Uterus (tissue), 4 donors: ENCODE results near the gene KRTAP13-3. TPM values are rescaled to one million over a fixed set of nuclear protein-coding genes. Genes with fewer than 3 reads are reported as not detected.

Experiments
- DNase-seq, 2 donors: peaks; one replicate each; pipeline ENCODE4 v3.0.0-alpha.2; 2019 to 2020
- H3K27ac ChIP-seq, 2 donors: fragments of 200-600 bp; sonication (generic); 1 replicate in 1 of 2; 2 replicates in 1 of 2; pipeline ENCODE4 v1.5.1; 2016 to 2018
- H3K27me3 ChIP-seq, 2 donors: fragments of 200-600 bp; sonication (generic); one replicate each; pipeline ENCODE4 v1.5.1; 2018 to 2019; ENCODE audit warnings: control low read depth in 1 of 2
- H3K36me3 ChIP-seq, 2 donors: fragments of 200-600 bp; sonication (generic); one replicate each; pipeline ENCODE4 v1.5.1; 2019; ENCODE audit warnings: control low read depth in 1 of 2
- H3K4me1 ChIP-seq, 2 donors: fragments of 200-600 bp; sonication (generic); one replicate each; pipeline ENCODE4 v1.5.1; 2018 to 2019; ENCODE audit warnings: control low read depth in 1 of 2
- H3K4me3 ChIP-seq, 2 donors: fragments of 200-600 bp; sonication (generic); 1 replicate in 1 of 2; 2 replicates in 1 of 2; pipeline ENCODE4 v1.5.1; 2018 to 2019; ENCODE audit warnings: mild to moderate bottlenecking in 1 of 2
- H3K9me3 ChIP-seq, 2 donors: fragments of 200-600 bp; sonication (generic); one replicate each; pipeline ENCODE4 v1.5.1; 2019; ENCODE audit warnings: control low read depth in 1 of 2
- POLR2A ChIP-seq, 2 donors: fragments of 450-650 bp; IDR thresholded peaks; one replicate each; pipeline ENCODE4 v1.6.1; 2016; ENCODE audit warnings: antibody characterized with exemption in 2 of 2, mild to moderate bottlenecking in 1 of 2, moderate library complexity in 1 of 2
- intact Hi-C: fragments of 100-400 bp; cut with DNase I; formaldehyde crosslinking; loops from one replicate; pipeline ENCODE4 v1.15.1; 2023; ENCODE audit warnings: low total_unique reads
- total RNA-seq, 4 donors: library from RNA; depleted of rRNA in 3 of 4; stranded (reverse); fragments of >200 nt in 3 of 4; gene quantifications; one replicate each; pipeline versions ENCODE4 v1.1.0 to v1.2.4, GENCODE V29; 2014 to 2023
- TF ChIP-seq, protein P1 (sequence below), 4 experiments: fragments of 200-600 bp in 2 of 4; fragments of 450-650 bp in 2 of 4; sonication (generic) in 2 of 4; IDR thresholded peaks; one replicate each; pipeline ENCODE4 v1.5.1; 2016 to 2019; ENCODE audit warnings: antibody characterized with exemption in 4 of 4, mild to moderate bottlenecking in 2 of 4, moderate library complexity in 1 of 4
- donor health status: DM: yes; HTN: yes; CAD: no.

KRTAP13-3 gene, protein sequence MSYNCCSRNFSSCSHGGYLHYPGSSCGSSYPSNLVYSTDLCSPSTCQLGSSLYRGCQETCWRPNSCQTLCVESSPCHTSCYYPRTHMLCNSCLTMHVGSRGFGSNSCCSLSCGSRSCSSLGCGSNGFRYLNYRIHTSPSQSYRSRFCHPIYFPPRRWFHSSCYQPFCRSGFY
- not detected for total RNA-seq

DNA sequence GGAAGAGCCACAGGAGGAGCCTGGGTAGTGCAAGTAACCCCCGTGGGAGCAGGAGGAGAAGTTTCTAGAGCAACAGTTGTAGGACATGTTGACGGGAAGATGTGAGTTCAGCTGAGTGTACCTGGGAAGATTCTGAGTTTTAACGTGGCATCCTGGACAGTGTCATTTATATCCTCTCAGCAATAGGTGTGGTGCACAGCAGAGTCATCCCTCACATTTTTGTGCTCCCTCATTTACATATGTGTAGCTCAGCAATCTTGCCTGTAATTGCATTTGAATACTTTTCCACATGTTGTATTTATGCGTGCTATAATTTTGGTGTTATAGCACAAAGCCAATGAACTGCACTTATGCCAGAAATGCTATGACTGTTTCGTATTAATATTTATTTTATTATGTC is at the start of gene KRTAP13-3:
TSS of gene KRTAP13-3 (minus strand) at position 101 of the 400 bp plus-strand sequence. CDS start at position 87, 14 bp downstream.
- Histone ChIP-seq H3K27me3 (no peaks in the 10 kb centered on the region), H3K27ac (no peak within 1 kb of the TSS), H3K4me1 (no peaks in the 10 kb centered on the region), H3K4me3 (no peak within 1 kb of the TSS), H3K9me3 (no peaks in the 10 kb centered on the region), H3K36me3 (no peaks in the 10 kb centered on the region)
- no peak for DNase-seq
- no peak for TF ChIP-seq POLR2A (IDR thresholded peaks at IDR 0.05)
- TF ChIP-seq, protein P1, sequence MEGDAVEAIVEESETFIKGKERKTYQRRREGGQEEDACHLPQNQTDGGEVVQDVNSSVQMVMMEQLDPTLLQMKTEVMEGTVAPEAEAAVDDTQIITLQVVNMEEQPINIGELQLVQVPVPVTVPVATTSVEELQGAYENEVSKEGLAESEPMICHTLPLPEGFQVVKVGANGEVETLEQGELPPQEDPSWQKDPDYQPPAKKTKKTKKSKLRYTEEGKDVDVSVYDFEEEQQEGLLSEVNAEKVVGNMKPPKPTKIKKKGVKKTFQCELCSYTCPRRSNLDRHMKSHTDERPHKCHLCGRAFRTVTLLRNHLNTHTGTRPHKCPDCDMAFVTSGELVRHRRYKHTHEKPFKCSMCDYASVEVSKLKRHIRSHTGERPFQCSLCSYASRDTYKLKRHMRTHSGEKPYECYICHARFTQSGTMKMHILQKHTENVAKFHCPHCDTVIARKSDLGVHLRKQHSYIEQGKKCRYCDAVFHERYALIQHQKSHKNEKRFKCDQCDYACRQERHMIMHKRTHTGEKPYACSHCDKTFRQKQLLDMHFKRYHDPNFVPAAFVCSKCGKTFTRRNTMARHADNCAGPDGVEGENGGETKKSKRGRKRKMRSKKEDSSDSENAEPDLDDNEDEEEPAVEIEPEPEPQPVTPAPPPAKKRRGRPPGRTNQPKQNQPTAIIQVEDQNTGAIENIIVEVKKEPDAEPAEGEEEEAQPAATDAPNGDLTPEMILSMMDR (IDR thresholded peaks at IDR 0.05) = no peak
- intact Hi-C loops = no loop called here

DNA sequence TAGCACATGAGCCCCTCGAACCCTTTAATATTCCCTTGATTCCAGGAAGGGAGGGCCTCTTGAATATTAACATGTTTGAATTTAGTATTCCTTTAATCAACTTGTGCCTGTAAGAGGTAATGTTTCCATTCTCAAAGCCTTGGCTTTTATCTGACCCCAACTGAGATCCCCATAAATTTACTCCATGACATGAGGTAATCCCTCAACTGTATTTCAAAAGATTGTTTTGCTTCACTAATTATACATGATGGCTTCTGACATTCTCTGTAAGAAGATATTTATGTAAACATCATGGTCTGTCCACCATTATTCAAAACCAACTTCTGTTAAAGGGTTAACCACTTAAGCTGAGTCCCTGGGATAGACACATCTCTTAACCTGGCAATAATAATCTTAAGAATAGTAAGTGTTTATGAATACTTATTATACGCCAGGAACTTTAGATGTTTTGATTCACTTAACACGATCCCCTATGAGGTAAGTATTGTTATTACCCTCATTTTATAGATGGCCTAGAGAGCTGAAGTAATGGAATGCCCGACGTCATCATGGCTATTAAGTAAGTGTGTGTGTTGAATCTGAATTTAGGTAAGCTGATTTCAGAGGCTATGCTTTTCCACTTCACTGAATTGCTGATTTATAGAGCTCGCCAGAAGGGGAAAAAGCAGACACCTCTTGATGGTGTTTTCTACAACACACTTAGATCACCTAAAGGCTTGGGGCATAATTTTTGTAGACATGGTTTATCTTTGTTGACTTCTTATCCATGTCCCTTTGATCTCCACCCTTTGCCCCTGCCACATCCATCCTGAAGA is 43.4 kb upstream of the KRTAP13-3 start:
- TF ChIP-seq, protein P1 (IDR thresholded peaks at IDR 0.05) = no peak
- no peak for TF ChIP-seq POLR2A (IDR thresholded peaks at IDR 0.05)
- Histone ChIP-seq H3K9me3 (no peaks in the 10 kb centered on the region), H3K4me1 (no peaks in the 10 kb centered on the region), H3K27ac (no peak overlapping the region), H3K4me3 (no peak overlapping the region), H3K27me3 (no peaks in the 10 kb centered on the region), H3K36me3 (no peaks in the 10 kb centered on the region)
- intact Hi-C loops = no loop called here
- no peak for DNase-seq

DNA sequence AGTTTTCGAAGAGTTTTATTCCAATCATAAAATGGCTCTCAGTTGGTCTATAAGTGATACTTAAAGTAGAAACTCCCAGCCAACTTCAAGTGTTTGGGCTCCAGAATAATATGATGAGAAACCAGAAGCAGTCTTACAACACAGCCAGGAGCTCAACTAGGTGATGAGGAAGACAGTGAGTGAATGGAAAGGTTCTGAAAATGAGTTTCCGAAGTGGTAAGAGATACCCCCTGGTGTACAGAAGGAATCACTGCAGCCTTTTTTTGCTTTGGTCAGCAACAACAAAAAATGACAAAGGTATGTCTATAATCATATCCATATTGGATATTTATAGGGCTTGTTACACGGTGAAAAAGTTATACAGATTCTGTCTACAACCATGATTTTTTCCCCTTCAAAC is 38.0 kb upstream of the KRTAP13-3 start:
- Histone ChIP-seq H3K27ac (no peak overlapping the region), H3K4me3 (no peak overlapping the region), H3K36me3 (no peaks in the 10 kb centered on the region), H3K27me3 (no peaks in the 10 kb centered on the region), H3K4me1 (no peaks in the 10 kb centered on the region), H3K9me3 (no peaks in the 10 kb centered on the region)
- no peak for TF ChIP-seq POLR2A (IDR thresholded peaks at IDR 0.05)
- TF ChIP-seq, protein P1 (IDR thresholded peaks at IDR 0.05) = no peak
- intact Hi-C loops = no loop called here
- no peak for DNase-seq

DNA sequence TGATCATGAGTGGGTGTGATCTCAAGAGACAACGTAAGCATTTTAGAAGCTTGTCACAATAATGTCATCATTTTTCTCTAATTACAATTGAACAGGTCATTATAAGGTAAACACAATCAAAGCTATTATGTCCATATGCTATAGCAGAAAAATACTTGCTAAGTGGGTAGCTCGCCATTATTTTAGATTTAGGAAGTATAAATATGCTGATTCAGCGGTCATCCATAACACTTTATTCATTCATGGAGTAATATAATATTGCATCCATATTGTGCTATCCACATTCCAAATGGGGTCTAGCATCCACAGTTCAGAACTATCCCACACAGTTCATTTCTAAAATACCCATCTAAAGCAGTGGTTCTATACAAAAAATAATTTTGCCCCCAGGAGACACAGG is 22.8 kb upstream of the KRTAP13-3 start:
- H3K36me3 ChIP-seq = no peaks in the 10 kb centered on the region
- no peaks in the 10 kb centered on the region for H3K4me1 ChIP-seq
- intact Hi-C loops = no loop called here
- no peak overlapping the region for H3K27ac ChIP-seq
- no peak overlapping the region for H3K4me3 ChIP-seq
- DNase-seq = no peak
- TF ChIP-seq, protein P1 (IDR thresholded peaks at IDR 0.05) = no peak
- no peak for TF ChIP-seq POLR2A (IDR thresholded peaks at IDR 0.05)
- H3K9me3 ChIP-seq = no peaks in the 10 kb centered on the region
- no peaks in the 10 kb centered on the region for H3K27me3 ChIP-seq

DNA sequence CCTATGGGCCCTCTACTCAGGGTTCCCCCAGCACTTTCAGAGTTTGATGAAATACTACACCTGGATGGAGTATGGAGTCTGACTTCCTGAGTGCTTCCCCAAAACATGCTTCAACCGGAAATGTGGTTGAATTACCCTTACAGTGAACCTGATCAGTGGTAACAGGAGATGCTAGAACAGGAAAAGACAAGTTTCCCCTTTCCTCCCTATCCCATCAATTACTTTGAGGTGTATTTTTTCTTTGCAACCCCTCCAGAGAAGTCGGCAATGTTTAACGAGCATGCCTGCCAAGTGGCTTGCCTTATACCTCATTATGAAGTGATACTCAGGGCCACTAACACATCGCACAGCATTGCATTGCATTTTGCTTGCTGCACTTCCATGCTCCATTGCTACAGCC is 21.3 kb upstream of the KRTAP13-3 start:
- Histone ChIP-seq H3K9me3 (no peaks in the 10 kb centered on the region), H3K27ac (no peak overlapping the region), H3K36me3 (no peaks in the 10 kb centered on the region), H3K4me1 (no peaks in the 10 kb centered on the region), H3K4me3 (no peak overlapping the region), H3K27me3 (no peaks in the 10 kb centered on the region)
- TF ChIP-seq POLR2A (IDR thresholded peaks at IDR 0.05) = no peak
- DNase-seq = no peak
- intact Hi-C loops = no loop called here
